Neural progenitor cell (in vitro differentiated cells): ENCODE data around the gene LAMC1.

ENCODE experiments used
- EZH2 ChIP-seq: fragments of 200-600 bp; sonication (generic); IDR thresholded peaks from 2 replicates; pipeline ENCODE4 v1.6.1; 2017; ENCODE audit warnings: antibody characterized with exemption, mild to moderate bottlenecking, moderate library complexity
- EZH2phosphoT487 ChIP-seq: fragments of 200-600 bp; sonication (generic); IDR thresholded peaks from 2 replicates; pipeline ENCODE4 v1.6.1; 2017; ENCODE audit warnings: antibody characterized with exemption
- TF ChIP-seq, protein P1 (sequence below): fragments of 200-600 bp; sonication (generic); IDR thresholded peaks from 2 replicates; pipeline ENCODE4 v1.5.1; 2017; ENCODE audit warnings: antibody characterized with exemption, mild to moderate bottlenecking

- TF ChIP-seq, protein P1, sequence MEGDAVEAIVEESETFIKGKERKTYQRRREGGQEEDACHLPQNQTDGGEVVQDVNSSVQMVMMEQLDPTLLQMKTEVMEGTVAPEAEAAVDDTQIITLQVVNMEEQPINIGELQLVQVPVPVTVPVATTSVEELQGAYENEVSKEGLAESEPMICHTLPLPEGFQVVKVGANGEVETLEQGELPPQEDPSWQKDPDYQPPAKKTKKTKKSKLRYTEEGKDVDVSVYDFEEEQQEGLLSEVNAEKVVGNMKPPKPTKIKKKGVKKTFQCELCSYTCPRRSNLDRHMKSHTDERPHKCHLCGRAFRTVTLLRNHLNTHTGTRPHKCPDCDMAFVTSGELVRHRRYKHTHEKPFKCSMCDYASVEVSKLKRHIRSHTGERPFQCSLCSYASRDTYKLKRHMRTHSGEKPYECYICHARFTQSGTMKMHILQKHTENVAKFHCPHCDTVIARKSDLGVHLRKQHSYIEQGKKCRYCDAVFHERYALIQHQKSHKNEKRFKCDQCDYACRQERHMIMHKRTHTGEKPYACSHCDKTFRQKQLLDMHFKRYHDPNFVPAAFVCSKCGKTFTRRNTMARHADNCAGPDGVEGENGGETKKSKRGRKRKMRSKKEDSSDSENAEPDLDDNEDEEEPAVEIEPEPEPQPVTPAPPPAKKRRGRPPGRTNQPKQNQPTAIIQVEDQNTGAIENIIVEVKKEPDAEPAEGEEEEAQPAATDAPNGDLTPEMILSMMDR, result no peak
- TF ChIP-seq EZH2, result no peak
- no peak for TF ChIP-seq EZH2phosphoT487
Observed at GRCh38 chr1:183039985-183040447, 16.8 kb downstream of the LAMC1 start.
